Measurements from ENCODE around the gene IER5.

DNA sequence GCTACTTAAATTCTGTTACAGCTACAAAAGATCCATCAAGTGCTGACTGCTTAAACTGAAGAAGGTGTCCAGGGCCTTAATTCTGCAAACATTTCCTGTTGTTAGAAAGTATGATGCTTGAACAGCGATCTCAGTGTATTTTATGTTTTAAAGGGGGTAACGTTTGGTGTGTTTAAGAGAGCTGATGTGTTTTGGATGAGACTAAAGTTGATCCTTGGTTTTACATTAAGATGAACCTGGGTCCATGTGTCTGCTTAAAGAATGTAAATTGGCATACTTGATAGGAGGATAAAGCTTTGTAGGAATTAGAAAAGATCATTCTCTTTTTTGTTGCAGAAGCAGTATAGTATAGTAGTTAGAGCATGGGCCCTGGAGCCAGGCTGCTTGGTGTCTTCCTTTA is 3.6 kb downstream of the IER5 start:
- TF ChIP-seq ZNF394 (tag by site-specific recombination; IDR thresholded peaks at IDR 0.05; ENCODE audit: borderline replicate concordance) (no peak), ZNF561 (tag by site-specific recombination; IDR thresholded peaks at IDR 0.05; ENCODE audit: borderline replicate concordance) (no peak), CTCF (tag by site-specific recombination; IDR thresholded peaks at IDR 0.05) (no peak), HIC1 (tag by site-specific recombination; IDR thresholded peaks at IDR 0.05) (no peak), REST (tag by site-specific recombination; IDR thresholded peaks at IDR 0.05) (no peak), ZBTB7A (tag by site-specific recombination; IDR thresholded peaks at IDR 0.05; ENCODE audit: low read depth) (no peak), YY1 (tag by site-specific recombination; IDR thresholded peaks at IDR 0.05) (no peak), ZNF558 (tag by site-specific recombination; IDR thresholded peaks at IDR 0.05) (no peak), ZNF132 (tag by site-specific recombination; IDR thresholded peaks at IDR 0.05; ENCODE audit: borderline replicate concordance) (no peak), ZNF354C (tag by site-specific recombination; IDR thresholded peaks at IDR 0.05; ENCODE audit: borderline replicate concordance, low read depth) (no peak), ZNF501 (tag by site-specific recombination; IDR thresholded peaks at IDR 0.05) (no peak), ZNF146 (tag by site-specific recombination; IDR thresholded peaks at IDR 0.05) (no peak), ZNF549 (tag by site-specific recombination; IDR thresholded peaks at IDR 0.05) (no peak)
- TF ChIP-seq, protein P1, sequence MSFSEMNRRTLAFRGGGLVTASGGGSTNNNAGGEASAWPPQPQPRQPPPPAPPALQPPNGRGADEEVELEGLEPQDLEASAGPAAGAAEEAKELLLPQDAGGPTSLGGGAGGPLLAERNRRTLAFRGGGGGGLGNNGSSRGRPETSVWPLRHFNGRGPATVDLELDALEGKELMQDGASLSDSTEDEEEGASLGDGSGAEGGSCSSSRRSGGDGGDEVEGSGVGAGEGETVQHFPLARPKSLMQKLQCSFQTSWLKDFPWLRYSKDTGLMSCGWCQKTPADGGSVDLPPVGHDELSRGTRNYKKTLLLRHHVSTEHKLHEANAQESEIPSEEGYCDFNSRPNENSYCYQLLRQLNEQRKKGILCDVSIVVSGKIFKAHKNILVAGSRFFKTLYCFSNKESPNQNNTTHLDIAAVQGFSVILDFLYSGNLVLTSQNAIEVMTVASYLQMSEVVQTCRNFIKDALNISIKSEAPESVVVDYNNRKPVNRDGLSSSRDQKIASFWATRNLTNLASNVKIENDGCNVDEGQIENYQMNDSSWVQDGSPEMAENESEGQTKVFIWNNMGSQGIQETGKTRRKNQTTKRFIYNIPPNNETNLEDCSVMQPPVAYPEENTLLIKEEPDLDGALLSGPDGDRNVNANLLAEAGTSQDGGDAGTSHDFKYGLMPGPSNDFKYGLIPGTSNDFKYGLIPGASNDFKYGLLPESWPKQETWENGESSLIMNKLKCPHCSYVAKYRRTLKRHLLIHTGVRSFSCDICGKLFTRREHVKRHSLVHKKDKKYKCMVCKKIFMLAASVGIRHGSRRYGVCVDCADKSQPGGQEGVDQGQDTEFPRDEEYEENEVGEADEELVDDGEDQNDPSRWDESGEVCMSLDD (tag by site-specific recombination; IDR thresholded peaks at IDR 0.05): no peak

All from HEK293 (cell line).